Panc1 (cell line): Measurements from ENCODE around the gene ACTL6B. TPM values are rescaled to one million over a fixed set of nuclear protein-coding genes. Genes with fewer than 3 reads are reported as not detected.

Experiments used
- ATAC-seq: fragments of 200-7000 bp; cut with Tn5 transposase; 2 replicates; pipeline ENCODE4 v1.9.1; 2020; ENCODE audit warnings: mild to moderate bottlenecking, moderate library complexity
- BruUV-seq: library from RNA; stranded (reverse); fragments of 400-500 nt; replicated peaks from 2 replicates; lab custom pipeline; 2021; lab: Mats Ljungman, UMichigan
- CTCF ChIA-PET: fragments of 300-600 bp; sonication (Branson Sonifier 250); formaldehyde crosslinking; loops from one replicate; lab custom pipeline; 2022; ENCODE audit warnings: antibody characterized with exemption; lab: Charles Lee
- POLR2A ChIA-PET: fragments of 300-600 bp; sonication (Branson Sonifier 250); formaldehyde crosslinking; loops from one replicate; lab custom pipeline; 2022; ENCODE audit warnings: antibody characterized with exemption; lab: Charles Lee
- DNase-seq: peaks from one replicate; pipeline ENCODE4 v3.0.0-alpha.2; 2010; ENCODE audit warnings: low read depth, low spot score
- H3K27ac ChIP-seq: 2 replicates; pipeline ENCODE4 v1.5.1; 2011; ENCODE audit warnings: mild to moderate bottlenecking, low read length, inconsistent platforms
- H3K27me3 ChIP-seq: fragments of 200-500 bp; sonication (Bioruptor generic); 2 replicates; pipeline ENCODE4 v1.6.0; 2014; ENCODE audit warnings: low read length, inconsistent platforms; ENCODE audit not compliant: control insufficient read depth, insufficient read depth
- H3K36me3 ChIP-seq: fragments of 200-500 bp; sonication (Bioruptor generic); 2 replicates; pipeline ENCODE4 v1.5.1; 2014; ENCODE audit warnings: inconsistent platforms, mild to moderate bottlenecking, low read length, moderate library complexity; ENCODE audit not compliant: control insufficient read depth, insufficient read depth
- H3K4me1 ChIP-seq: 2 replicates; pipeline ENCODE4 v1.5.1; 2011; ENCODE audit warnings: inconsistent platforms, mild to moderate bottlenecking, low read length, moderate library complexity; ENCODE audit not compliant: control insufficient read depth, insufficient read depth
- H3K4me3 ChIP-seq, 2 experiments: 2 replicates each; pipeline ENCODE4 v1.5.1; 2011 to 2012; ENCODE audit warnings: low read depth in 2 of 2, low read length in 2 of 2, mild to moderate bottlenecking in 2 of 2, inconsistent platforms in 1 of 2, moderate library complexity in 1 of 2
- H3K9me3 ChIP-seq: fragments of 200-500 bp; sonication (Bioruptor generic); 2 replicates; pipeline ENCODE4 v1.5.1; 2014; ENCODE audit warnings: low read depth, mild to moderate bottlenecking, inconsistent platforms, low read length, moderate library complexity; ENCODE audit not compliant: control insufficient read depth, insufficient read depth
- CTCF ChIP-seq: fragments of 450-650 bp; IDR thresholded peaks from 2 replicates; pipeline ENCODE4 v1.5.1; 2017; ENCODE audit warnings: mild to moderate bottlenecking
- POLR2AphosphoS5 ChIP-seq: IDR thresholded peaks from 2 replicates; pipeline ENCODE4 v1.6.1; 2012; ENCODE audit warnings: mild to moderate bottlenecking, low read depth, low read length, moderate library complexity
- SIN3A ChIP-seq: IDR thresholded peaks from 2 replicates; pipeline ENCODE4 v1.6.1; 2012; ENCODE audit warnings: low read depth, mild to moderate bottlenecking, low read length, moderate library complexity, borderline replicate concordance; ENCODE audit not compliant: insufficient read depth
- TCF7L2 ChIP-seq: IDR thresholded peaks from 2 replicates; pipeline ENCODE4 v1.6.1; 2011; ENCODE audit warnings: mild to moderate bottlenecking, low read depth, low read length, inconsistent platforms
- in situ Hi-C: cut with HindIII; loops from 2 replicates; pipeline ENCODE4 v1.10.0; 2016; ENCODE audit warnings: low sequenced_read_pairs, low pct_unique_long_range_greater_than_20kb
- intact Hi-C: fragments of 100-400 bp; cut with micrococcal nuclease; formaldehyde crosslinking; loops from one replicate; pipeline ENCODE4 v1.10.0; 2022; ENCODE audit not compliant: unreplicated experiment
- total RNA-seq: library from RNA; stranded (reverse); gene quantifications from one replicate; pipeline ENCODE4 v1.2.1, GENCODE V29; 2021; ENCODE audit not compliant: unreplicated experiment
- TF ChIP-seq, protein P1 (sequence below), 2 experiments: IDR thresholded peaks; 2 replicates each; pipeline ENCODE4 v1.6.1; 2011 to 2012; ENCODE audit warnings: low read depth in 2 of 2, control low read depth in 1 of 2, low read length in 1 of 2, mild to moderate bottlenecking in 1 of 2, moderate library complexity in 1 of 2; ENCODE audit not compliant: insufficient read depth in 1 of 2

The ACTL6B gene
- total RNA-seq, 1 experiment from 2014 or later = not detected

DNA sequence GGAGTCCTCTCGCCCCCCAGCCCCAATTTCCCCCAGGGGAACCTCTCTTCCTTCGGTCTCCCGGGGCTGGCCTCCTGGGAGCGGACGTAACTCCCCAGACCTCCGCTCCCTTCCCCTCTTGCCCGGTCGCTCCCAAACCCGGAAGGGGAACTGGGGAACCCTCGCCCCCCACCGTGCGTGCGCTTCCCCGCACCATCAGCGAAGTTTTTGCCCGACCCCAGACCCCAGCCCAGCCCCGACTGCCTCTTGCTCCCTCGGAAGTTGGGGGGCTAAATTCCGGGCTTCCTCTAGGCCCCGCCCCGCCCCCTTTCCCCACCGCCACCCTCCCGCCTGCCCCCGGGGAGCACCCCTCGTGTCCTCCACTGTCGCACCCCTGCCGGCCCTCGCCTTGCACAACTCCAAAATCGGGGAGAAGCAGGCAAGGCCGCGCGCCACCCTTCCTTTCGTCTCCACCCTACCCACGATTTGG, 17.7 kb upstream of the ACTL6B start:
- Histone ChIP-seq H3K36me3 (peaks cover 3% of the 10 kb centered on the region), H3K4me3 (peak overlapping the region; percentile 66 to 93), H3K9me3 (no peaks in the 10 kb centered on the region), H3K27ac (peak overlapping the region; percentile 85), H3K27me3 (no peaks in the 10 kb centered on the region), H3K4me1 (peaks cover 22% of the 10 kb centered on the region)
- CTCF ChIA-PET = no interaction called here
- ATAC-seq (peak; percentile 28), DNase-seq (no peak)
- in situ Hi-C loops (no loop called here), intact Hi-C loops (no loop called here)
- BruUV-seq = no TSS peak
- TF ChIP-seq POLR2AphosphoS5 (no peak; the same call in 1 of the 2 replicates), CTCF (no peak), TCF7L2 (no peak), SIN3A (peak; percentile 38; the same call in 1 of the 2 replicates)
- TF ChIP-seq, protein P1, sequence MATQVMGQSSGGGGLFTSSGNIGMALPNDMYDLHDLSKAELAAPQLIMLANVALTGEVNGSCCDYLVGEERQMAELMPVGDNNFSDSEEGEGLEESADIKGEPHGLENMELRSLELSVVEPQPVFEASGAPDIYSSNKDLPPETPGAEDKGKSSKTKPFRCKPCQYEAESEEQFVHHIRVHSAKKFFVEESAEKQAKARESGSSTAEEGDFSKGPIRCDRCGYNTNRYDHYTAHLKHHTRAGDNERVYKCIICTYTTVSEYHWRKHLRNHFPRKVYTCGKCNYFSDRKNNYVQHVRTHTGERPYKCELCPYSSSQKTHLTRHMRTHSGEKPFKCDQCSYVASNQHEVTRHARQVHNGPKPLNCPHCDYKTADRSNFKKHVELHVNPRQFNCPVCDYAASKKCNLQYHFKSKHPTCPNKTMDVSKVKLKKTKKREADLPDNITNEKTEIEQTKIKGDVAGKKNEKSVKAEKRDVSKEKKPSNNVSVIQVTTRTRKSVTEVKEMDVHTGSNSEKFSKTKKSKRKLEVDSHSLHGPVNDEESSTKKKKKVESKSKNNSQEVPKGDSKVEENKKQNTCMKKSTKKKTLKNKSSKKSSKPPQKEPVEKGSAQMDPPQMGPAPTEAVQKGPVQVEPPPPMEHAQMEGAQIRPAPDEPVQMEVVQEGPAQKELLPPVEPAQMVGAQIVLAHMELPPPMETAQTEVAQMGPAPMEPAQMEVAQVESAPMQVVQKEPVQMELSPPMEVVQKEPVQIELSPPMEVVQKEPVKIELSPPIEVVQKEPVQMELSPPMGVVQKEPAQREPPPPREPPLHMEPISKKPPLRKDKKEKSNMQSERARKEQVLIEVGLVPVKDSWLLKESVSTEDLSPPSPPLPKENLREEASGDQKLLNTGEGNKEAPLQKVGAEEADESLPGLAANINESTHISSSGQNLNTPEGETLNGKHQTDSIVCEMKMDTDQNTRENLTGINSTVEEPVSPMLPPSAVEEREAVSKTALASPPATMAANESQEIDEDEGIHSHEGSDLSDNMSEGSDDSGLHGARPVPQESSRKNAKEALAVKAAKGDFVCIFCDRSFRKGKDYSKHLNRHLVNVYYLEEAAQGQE (IDR thresholded peaks at IDR 0.05; ENCODE audit: insufficient read depth in 1 of 2, low read depth in 2 of 2, low read length in 1 of 2) = no peak
- POLR2A ChIA-PET = no interaction called here

DNA sequence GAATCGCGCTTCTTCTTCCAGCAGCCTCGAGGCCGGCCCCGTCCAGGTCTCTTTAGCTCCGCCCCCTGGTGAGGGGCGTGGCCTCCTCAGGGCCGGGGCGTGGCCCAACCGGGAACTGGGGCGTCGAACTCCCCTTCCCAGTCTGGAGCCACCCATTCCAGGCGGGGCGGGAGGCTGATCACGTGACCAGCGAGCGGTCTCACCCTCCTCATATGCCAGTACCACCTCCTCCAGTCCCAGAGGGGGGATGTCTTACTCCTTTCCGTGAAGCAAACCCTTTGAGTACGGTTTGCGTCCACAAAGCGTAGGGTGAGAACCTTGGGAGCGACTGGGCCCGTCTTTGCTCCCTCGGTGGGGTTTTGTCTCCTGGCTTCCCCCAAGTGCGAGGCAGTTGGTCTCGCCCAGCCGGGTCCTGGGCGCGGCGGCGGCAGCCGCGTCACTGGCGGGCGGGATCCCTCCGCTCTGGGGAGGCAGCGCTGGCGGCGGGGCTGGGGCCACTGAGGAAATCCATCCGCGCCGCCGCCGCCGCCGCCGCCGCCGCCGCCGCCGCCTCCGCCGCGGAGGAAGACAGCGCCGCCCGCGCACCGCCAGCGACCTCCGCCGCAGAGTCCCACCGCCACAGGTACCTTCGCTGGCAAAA, 17.2 kb upstream of the ACTL6B start, which contains the start of gene GNB2:
TSS of gene GNB2 (plus strand) at position 439 of the 640 bp plus-strand sequence. CDS start 2,526 bp downstream, outside the sequence.
- H3K9me3 ChIP-seq = no peaks in the 10 kb centered on the region
- DNase-seq (peak; percentile 98), ATAC-seq (peak; percentile 89)
- no peaks in the 10 kb centered on the region for H3K27me3 ChIP-seq
- peak; percentile 85; the same call in 1 of the 2 replicates for TF ChIP-seq SIN3A
- TF ChIP-seq POLR2AphosphoS5 = peak; percentile 80
- TF ChIP-seq CTCF = no peak
- peak; percentile 41; the same call in 1 of the 2 replicates for TF ChIP-seq TCF7L2
- TF ChIP-seq, protein P1 (IDR thresholded peaks at IDR 0.05; ENCODE audit: insufficient read depth in 1 of 2, low read depth in 2 of 2, low read length in 1 of 2) = 0 out of 4 replicates have a peak, but pooled peaks of 1 of the 2 experiments have one; percentile 16
- intact Hi-C loops (no loop called here), in situ Hi-C loops (no loop called here)
- POLR2A ChIA-PET = no interaction called here
- H3K27ac ChIP-seq = peak within 1 kb of the TSS; percentile 86
- no TSS peak for BruUV-seq
- CTCF ChIA-PET = no interaction called here
- peaks cover 17% of the 10 kb centered on the region for H3K4me1 ChIP-seq
- peaks cover 3% of the 10 kb centered on the region for H3K36me3 ChIP-seq
- peak within 1 kb of the TSS; percentile 66 to 93 for H3K4me3 ChIP-seq
